Measurements from ENCODE around the gene TOMM22.
A peak's percentile ranks its signal among the peaks of the same experiment; 100 is the strongest.

TOMM22 gene

DNA sequence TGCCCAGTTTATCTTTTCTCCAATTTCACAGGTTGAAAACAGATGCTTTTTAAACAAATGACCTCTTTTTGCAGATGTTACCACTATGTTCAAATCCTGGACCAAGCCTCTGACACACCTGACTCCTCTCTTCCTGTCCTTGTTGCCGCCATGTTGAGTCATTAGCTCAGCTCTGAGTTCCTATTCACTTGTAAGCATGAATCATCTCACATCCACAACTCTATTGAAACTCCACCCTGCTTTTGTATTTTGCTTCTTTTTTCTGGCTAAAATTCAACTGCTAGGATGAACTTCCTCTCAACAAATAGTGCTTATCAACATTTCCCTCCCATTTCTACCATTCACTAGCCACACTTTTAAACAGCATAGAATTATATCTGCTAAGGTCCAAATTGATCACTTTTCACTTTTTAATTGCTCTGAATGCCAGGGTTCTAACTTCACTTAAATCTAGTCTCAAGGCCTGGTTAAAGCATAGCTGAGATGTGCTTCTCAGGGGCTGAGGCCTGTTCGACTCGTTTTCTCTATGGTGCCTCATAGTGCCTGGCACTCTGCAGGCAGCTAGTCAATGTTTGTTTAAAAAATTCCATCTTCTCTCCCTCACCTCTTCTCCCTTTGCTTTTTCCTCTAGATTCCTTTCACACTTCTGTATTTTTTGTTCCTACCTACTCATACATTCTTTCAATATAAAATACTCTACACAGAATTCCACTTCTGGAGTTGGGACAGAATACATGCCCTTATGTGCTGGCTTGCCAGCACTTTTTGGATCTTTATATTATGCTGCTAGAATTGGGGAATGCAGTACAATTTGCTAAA, 15.1 kb downstream of the TOMM22 start:
- no peak for FAIRE-seq

DNA sequence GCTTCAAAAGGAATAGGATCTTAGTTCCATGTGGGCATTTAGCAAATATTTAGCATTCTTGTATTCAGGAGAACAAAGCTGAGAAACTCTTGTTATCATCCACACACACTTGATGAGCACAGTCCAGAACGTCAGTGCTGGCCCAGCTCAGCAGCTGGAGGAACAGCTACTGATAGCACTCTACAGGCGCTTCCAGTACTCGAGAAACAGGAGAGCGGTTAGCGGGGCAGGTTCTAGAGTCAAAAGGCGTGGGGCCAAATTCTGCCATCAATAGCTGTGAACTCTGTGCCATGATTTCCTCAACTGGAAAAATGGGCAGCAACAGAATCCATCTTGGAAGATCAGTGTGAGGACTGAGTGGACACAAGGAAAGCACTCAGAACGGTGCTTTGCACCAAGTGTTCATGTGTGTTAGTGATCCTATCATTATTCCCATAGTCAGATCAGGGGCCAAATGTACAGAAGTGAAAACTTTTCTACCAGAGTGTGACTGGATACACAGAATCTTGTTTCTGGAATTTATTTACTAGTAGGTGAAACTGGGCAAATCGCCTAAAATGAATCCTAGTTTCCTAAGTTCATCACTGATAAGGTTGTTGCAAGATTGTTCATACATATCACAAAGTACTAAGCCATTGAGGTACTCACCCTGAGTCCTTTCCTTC, 15.8 kb downstream of the TOMM22 start:
- no peak for FAIRE-seq

DNA sequence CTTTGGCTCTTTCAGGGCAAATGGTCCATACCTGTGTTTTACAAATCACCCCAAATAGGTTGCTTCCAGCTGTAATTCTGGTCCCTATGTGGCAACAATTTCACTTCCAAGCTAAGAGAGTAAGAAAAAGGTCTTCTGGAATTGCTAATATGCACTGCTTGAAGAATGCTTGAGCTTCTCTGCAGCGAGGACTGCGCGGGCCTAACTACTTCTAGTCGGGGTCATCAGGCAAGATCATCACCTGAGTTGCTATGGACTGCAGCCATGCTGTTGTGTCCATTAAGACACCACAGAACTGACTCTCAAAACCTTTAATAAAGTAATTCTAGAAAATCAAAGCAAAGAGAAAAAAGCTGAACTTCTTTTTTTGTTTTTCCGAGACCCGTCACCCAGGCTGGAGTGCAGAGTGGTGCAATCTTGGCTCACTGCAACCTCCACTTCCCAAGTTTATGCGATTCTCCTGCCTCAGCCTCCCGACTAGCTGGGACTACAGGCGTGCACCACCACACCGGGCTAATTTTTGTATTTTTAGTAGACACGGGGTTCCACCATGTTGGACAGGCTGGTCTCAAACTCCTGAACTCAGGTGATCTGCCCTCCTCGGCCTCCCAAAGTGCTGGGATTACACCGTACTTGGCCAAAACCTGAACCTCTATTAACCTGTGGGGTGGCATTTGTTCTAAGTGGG, 16.8 kb downstream of the TOMM22 start:
- no peak for FAIRE-seq

DNA sequence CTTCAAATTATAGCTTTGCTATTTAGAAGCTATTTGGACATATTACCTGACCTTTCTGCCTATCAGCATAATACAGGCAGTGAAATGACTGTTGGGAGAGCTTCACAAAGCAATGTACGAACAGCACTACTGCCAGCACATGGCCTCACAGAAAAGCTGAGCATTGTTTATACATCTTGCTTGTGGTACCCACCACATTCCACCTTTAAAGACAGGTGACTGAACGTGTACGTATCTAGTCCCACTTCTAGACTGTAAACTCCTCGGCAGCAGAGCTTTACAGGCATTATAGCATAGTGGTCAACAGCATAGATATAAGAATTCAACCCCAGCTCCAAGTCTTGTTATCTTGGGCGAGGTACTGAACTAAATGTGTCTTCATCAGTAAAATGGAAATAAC, 17.4 kb downstream of the TOMM22 start:
- no peak for FAIRE-seq

DNA sequence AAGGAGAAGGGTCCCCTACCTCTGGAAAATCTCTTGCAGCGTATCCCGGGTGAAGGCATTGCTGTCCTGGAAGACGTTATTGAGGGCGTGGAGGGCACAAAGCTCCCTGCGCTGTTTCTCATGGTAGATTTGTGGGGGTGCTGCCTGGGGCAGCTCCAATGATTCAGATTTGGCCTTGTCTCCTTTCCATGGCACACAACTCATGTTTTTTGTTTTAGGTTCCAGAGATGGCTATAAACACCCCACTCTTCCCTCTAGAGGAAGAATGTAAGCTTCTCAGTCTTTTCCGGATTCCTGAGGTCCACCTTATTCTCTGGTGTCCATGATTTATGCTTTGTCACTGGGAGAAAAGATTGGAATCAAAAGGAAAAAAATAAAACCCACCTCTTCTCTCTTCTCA, 18.0 kb downstream of the TOMM22 start:
- FAIRE-seq: no peak

DNA sequence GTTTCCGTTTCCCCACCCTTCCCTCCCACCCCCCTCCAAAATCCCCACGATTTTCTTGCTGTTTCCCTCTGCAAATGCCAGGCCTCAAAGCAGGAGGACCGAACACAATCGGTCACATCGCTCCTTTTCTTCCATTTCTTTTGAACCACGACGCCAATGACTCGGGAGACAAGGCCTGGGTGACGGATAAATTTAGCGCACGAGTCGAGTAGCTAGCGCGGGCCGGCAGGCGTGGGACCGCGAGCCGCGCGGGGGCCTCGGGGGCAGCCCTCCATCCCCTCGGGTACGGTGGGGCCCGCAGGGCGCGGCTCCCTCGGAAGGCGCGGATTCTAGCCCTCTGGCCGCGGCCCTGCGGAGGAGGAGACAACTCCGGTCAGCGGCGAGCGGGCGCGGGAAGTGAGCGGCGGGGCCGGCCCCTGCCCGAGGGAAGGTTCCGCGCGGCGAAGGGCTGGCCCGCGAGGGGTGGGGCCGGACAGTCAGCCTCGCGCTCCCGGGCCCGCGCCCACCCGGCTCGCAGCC, 18.6 kb downstream of the TOMM22 start:
- FAIRE-seq: no peak

DNA sequence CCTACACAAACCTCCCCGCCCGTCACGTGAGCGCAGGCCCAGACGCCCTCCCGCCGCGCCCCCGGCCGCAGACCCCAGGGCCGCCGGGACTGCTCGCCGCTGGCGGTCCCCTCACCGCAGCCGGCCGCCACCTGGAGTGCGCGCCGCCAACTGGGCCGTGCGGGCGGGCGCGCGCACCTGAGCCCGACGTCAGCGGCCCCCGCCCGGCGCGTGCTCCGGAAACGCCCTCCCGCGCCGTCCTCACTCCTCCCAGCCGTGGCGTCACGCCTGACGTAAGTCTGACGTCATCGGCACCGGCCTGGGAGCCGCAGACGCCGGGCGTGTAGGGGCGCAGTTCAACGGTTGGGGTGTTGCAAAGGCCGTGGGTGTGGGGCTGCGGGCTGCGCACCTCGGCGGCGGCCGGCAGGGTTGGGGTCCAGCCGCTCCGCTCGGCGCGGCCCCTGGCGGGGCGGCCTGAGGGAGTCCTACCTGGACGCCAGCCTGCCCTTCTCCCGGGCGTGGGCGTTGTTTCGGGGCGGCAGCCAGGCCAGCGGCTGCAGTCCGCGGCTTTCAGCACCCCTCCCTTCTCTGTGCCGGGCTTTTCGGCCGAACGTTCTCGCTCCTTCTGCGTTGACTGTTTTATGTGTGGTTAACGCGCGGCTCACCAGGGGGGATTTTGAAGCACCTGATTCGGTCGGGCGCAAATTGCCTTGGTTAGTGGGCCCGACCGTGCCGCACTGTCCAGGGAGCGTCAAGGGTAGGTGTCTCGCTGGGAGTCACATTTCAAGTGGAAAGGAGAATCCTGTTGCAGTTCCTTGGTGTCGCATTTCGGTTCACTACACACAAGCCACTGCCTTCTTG, 19.3 kb downstream of the TOMM22 start, which contains the start of gene JOSD1:
Gene JOSD1 (minus strand): TSS at position 155 of the 840 bp plus-strand sequence. CDS start 956 bp downstream, outside the sequence.
- FAIRE-seq: no peak

DNA sequence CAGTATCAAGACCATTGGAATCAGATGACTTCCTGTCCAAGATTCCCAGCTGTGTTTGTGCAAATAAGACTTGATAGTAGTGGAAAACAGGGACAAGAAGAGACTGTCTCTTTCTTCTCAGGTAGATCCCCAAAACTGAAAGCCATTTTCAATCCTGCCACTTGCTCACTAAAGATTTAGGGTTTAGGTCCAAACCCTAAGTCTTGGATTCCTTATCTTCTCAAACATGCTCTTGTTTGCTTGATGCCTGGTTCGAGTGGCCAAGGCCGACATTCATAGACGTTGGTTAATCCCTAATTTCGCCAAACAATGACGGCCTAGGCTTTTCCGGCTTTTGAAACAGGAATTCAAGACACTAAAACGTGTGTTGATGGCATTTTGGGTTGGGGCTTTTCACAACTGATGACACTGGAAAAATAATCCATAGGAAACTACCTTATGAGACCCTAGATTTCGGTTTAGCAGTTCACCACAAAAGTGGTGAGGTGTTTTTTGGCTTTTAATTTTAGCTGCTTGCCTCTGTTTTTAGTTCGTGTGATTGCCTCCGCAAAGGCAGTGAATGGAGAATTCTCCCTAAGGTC, 23.0 kb downstream of the TOMM22 start:
- no peak for FAIRE-seq

DNA sequence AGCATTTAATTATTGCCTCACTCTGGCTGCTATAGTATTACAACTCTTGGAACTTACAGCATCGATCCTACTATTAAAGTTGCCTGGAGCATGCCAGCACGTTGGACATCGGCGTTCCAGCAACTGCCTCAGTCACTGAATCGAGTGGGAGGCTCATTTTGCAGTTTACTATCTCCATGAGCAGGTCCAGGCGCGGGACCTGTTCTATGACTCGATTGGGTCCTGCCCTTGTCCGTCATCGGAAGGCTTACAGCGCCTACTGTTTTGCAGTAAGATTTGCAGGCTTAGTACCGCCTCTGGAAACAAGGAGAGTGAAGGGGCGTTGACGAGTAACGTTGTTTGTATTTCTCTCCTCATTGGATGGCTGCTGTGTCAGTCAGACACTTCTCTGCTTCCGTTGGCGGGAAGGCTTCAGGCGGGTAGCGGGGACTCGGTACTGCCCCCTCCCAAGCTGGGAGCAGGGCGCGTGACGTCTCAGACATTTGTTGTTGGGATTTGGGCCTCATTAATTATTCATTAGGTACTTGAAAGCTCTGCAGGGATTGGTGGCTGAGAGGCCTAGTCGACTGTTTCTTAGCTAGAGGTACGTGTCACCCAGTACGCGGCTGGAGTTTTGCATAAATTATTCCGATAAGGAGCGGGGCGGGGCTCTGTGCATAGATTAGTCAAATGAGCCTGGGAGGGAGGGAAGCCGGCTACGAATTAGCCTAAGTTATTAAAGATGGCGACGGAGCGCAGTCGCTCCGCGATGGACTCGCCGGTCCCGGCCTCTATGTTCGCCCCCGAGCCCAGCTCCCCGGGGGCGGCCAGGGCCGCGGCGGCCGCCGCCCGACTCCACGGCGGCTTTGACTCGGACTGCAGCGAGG, 23.7 kb downstream of the TOMM22 start, which contains the start of gene GTPBP1:
Gene GTPBP1 (plus strand): TSS at position 710 of the 866 bp plus-strand sequence. CDS start 12 bp downstream, at position 722.
- peak; percentile 100 for FAIRE-seq

DNA sequence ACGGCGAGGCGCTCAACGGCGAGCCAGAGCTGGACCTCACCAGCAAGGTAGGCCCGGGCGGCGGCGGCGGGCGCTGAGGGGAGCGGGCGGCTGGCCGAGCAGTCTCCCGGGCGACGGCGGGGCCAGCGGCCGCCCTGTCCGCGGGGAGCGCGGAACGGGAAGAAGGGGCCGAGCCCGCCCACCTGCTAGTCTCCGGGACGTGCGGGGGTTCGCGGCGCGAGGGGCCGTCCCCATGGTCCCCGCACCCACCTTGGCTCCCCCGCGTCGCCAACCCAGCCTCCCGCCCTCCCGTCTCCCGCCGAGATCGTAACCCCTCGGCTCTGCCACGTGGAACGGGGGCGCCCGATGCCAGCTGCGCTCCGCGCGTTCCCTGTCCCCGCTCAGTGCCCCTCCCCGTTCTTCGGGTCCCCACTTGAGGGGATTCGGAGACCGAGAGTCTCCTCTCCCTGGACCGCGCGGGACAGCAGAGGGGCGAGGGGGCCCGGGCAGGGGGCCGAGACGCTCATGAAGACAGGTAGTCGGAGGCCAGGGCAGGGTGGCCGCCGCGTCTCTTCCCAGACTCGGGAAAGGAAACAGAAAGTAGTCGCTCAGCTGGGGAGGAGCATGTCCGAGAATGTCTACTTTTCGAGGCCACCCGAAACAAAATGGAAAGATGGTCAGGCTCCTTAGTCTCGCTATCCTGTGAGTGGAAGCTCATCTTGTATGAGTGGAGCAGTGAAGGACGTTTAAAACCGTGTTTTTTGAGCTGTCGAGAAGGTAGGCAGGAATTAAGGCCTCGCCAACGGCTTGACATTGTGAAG, 24.5 kb downstream of the TOMM22 start:
- no peak for FAIRE-seq

DNA sequence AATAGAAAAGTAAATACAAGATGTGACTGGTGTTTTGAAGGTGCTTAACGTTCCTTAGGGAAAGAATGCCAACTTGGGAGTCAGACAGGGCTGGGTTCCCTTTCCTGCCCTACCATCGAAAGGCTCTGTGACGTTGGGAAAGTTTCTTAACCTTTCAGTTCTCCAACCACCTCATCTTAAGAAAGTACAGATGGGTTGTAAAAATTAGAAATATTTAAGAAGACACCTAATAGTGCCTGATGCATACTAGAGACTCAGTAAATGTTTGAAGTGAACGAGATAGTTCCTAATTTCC, 25.1 kb downstream of the TOMM22 start:
- no peak for FAIRE-seq

DNA sequence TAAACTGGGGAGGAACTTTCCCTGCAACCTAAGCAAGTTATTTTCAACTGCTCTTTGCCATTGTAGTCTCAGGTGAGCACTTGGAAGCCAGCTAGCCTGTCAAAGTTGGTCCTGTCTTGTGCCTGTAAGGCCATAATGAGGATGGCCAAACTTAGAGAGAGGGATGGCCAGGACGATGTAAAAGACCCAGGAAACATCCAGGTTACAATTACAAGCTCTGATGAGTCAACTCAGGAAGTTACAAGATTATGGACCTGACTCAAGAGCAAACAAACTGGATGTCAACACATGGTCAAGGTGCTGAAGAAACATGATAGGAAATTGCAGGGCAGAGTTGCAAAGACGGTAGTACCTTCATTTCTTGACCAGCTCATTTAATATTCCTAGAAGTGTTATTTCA, 25.6 kb downstream of the TOMM22 start:
- no peak for FAIRE-seq

DNA sequence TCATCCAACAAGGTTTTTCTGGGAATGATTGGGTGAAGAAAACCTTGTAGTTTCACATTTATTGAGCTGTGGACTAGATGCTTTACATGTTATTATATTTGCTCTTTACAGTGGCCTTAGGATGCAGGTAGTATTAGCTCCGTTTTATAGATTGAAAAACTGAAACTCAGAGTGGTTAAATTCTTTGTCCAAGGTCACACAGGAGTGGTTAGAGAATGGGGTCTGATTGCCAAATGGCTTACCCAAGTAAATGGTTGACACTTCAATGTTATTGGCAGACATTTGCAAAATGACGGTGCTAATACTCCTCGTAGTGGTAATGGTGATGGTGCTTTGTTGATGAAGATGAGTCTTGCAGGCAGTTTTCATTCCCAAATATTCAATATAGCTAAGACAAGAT, 26.2 kb downstream of the TOMM22 start:
- FAIRE-seq: no peak

DNA sequence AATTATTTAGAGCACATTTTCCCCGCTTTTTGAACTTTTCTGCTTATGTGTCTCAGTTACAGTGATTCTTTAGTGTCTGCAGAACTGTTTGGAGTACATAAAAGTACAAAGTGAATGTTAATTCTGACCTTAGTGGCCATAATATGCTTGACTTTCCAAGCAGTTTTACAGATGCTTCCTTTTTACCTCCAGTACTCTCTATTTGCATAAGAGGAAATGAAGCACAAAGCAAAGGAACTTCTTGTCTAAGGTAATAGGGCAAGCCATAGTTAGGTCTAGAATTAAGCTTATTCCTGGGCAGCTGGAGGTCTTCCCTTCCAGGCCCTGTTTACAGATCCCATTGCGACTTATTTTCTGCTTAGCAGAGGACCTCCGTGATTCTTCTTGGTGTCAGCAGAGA, 27.5 kb downstream of the TOMM22 start:
- FAIRE-seq: no peak

DNA sequence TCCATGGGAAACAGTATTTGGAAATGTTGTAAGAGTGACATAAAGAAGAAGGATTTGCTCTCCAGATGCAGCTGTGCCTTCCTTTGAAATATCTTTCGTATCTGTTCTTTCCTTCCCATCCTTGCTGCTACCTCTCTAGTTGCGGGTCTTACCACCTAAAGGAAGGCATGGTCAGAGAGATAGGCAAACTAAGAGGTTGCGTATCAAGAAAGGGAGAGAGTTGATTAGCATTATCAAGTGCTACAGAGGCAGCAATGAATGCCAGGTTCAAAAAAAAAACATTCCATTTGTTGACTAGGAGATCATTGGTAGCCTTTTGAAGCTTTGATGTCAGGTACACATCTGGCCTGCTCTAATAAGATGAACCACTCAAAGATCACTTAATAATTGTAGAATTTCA, 28.6 kb downstream of the TOMM22 start:
- FAIRE-seq: no peak

DNA sequence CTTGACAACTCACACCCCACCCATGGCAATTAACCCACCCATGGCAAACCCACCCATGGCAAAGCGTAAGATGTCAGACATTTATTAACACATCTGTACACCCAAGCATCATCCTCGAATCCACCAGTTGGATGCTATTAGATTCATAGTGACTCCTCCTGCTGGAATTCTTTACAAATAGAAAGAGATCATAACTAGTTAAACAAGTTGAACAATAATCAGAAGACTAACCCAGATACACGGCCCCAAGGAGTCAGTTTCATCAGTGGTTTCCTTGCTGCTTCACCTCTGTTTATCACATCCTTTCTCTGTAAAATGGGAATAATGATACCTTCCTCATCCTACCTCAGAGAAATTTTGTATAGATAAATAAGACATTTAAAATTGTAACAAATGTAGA, 29.1 kb downstream of the TOMM22 start:
- FAIRE-seq: no peak

DNA sequence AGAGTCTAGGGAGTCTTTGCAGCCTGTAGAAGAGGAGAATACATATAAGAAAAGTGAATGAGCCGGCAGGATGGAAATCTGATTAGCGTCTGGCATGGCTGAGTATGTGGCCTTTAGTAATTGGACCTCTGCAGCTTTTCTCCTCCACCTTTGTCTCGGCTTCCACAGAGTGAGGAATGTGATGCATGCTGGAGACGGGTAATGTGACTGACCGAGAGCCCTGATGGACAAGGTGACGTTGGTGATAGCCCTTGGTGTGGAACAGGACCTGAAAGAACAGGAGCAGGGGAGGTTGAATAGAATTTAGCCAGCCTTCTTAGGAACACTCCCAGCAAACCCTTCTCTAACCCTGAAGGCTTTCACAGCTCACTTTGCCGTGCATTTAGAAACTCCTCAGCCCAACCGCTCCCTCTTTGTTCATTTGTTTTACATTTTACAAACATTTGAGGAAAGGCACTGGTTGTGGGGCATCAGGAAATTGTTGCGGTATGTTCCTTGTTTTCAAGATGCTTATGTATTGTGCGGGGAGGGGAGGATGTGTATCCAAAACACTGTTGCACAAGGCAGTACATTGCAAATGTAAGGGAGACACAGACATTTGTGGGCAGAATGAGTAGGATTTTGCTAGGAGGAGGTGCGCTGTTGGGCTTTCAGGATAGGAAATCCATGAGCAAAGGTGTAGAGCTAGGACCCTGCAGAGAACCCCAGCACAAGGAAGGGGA, 30.9 kb downstream of the TOMM22 start:
- FAIRE-seq: no peak

DNA sequence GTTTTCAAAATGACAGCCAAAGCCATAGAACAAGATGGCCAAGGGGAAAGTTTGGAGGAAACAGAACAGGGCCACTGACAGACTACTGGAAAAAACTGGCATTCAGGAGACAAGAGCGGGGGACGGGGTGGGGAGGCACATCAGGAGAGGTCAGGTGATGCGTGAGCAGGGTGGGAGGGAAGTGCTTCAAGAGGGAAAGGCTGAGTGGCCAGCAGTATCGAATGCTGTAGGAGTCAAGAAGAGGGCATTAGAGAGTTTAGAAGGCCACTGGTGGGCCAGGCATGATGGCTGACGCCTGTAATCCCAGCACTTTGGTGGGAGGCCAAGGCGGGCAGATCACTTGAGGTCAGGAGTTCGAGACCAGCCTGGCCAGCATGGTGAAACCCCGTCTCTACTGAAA, 32.2 kb downstream of the TOMM22 start:
- FAIRE-seq: no peak

DNA sequence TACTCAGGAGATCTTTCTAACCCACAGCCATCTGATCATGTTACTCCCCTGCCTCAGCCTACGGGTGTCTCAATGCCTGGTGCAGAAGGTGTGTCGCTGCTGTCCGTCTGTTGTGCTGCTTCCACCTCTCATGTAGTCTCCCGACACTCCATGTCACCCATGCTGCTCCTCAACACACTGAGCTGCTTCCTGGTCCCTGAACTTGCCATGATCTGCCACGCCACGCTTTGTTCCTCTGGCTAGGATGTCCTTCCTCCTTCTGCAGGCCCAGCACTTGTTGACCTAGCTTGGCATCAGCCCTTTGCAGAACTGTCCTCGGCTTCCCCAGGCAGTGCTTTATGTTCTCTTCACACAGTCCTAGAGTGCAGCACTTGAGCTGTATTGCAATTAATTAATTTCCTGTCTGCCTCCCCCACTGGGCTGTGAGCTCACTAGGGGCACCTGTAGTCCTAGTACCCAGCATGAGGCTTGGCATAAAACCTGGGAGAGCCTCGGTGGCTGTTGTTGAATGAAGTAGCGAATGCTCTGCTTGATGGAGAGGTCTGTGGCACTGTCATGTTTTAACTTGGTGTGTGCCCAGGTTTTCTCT, 33.5 kb downstream of the TOMM22 start:
- FAIRE-seq: no peak

Data from islet of Langerhans (tissue), 1 donor.